Brain microvascular endothelial cell (primary cell): Measurements from ENCODE around the gene SFSWAP.
A peak's percentile ranks its signal among the peaks of the same experiment; 100 is the strongest.
"Not testable (repeated sequence)": the region's sequence is repeated elsewhere in the genome, so short reads cannot be mapped to it uniquely, and the experiment has no call there.

Experiments used
- DNase-seq: peaks from one replicate; pipeline ENCODE4 v3.0.0-alpha.2; 2020
- H3K27ac ChIP-seq: fragments of 250-450 bp; sonication (Bioruptor Pico); 2 replicates; pipeline ENCODE4 v1.5.1; 2020; ENCODE audit warnings: mild to moderate bottlenecking, moderate library complexity
- H3K27me3 ChIP-seq: fragments of 250-450 bp; sonication (Bioruptor Pico); replicated peaks from 2 replicates; pipeline ENCODE4 v1.5.1; 2020; ENCODE audit warnings: mild to moderate bottlenecking
- H3K36me3 ChIP-seq: fragments of 250-450 bp; sonication (Bioruptor Pico); replicated peaks from 2 replicates; pipeline ENCODE4 v1.5.1; 2020; ENCODE audit warnings: mild to moderate bottlenecking
- H3K4me3 ChIP-seq: 2 replicates; pipeline ENCODE4 v1.5.1; 2011; ENCODE audit warnings: low read depth, mild to moderate bottlenecking, control low read depth, low read length, moderate library complexity
- CTCF ChIP-seq: IDR thresholded peaks from 2 replicates; pipeline ENCODE4 v1.5.1; 2011; ENCODE audit warnings: low read depth, mild to moderate bottlenecking, moderate library complexity, low read length, control low read depth, inconsistent platforms; ENCODE audit errors: missing control alignments
- in situ Hi-C: cut with HindIII; loops from 2 replicates; pipeline ENCODE4 v1.10.0; 2017; ENCODE audit warnings: low sequenced_read_pairs, low pct_ligation_motif_present

SFSWAP gene

GRCh38 chr12:131775392-131776236 is 64.7 kb downstream of the SFSWAP start:
- H3K4me3 ChIP-seq: no peak overlapping the region
- no peak overlapping the region for H3K27ac ChIP-seq
- no peak for DNase-seq
- no peak for TF ChIP-seq CTCF
- H3K27me3 ChIP-seq: no peaks in the 10 kb centered on the region
- in situ Hi-C loops: no loop called here
- H3K36me3 ChIP-seq: peaks cover 38% of the 10 kb centered on the region

GRCh38 chr12:131776237-131776889 is 65.5 kb downstream of the SFSWAP start:
- Histone ChIP-seq H3K36me3 (peaks cover 35% of the 10 kb centered on the region), H3K27me3 (no peaks in the 10 kb centered on the region), H3K27ac (no peak overlapping the region), H3K4me3 (no peak overlapping the region)
- DNase-seq: no peak
- peak; percentile 3 for TF ChIP-seq CTCF
- in situ Hi-C loops: no loop called here

- DNase-seq, in situ Hi-C loops, H3K27me3 ChIP-seq, H3K27ac ChIP-seq, H3K4me3 ChIP-seq: not testable (repeated sequence)
- H3K36me3 ChIP-seq: peaks cover 29% of the 10 kb centered on the region
Observed at GRCh38 chr12:131777269-131777668, 66.4 kb downstream of the SFSWAP start.

GRCh38 chr12:131779027-131779426 is 68.1 kb downstream of the SFSWAP start:
- no peak overlapping the region for H3K4me3 ChIP-seq
- no peak overlapping the region for H3K27ac ChIP-seq
- in situ Hi-C loops: no loop called here
- TF ChIP-seq CTCF: no peak
- H3K36me3 ChIP-seq: peaks cover 26% of the 10 kb centered on the region
- no peak for DNase-seq
- no peaks in the 10 kb centered on the region for H3K27me3 ChIP-seq

- peaks cover 17% of the 10 kb centered on the region for H3K36me3 ChIP-seq
- H3K27me3 ChIP-seq: no peaks in the 10 kb centered on the region
- no peak overlapping the region for H3K27ac ChIP-seq
- no peak overlapping the region for H3K4me3 ChIP-seq
- in situ Hi-C loops: no loop called here
- TF ChIP-seq CTCF: no peak
- DNase-seq: no peak
Observed at GRCh38 chr12:131782061-131782460, 71.2 kb downstream of the SFSWAP start.

GRCh38 chr12:131783915-131784541 is 73.1 kb downstream of the SFSWAP start:
- Histone ChIP-seq H3K27me3 (no peaks in the 10 kb centered on the region), H3K27ac (peak overlapping the region; percentile 99), H3K4me3 (peak overlapping the region; percentile 30), H3K36me3 (peaks cover 13% of the 10 kb centered on the region)
- no peak for TF ChIP-seq CTCF
- DNase-seq: peak; percentile 87
- in situ Hi-C loops: no loop called here
